ENCODE measurements around the gene SORCS1. TPM values are rescaled to one million over a fixed set of nuclear protein-coding genes. Genes with fewer than 3 reads are reported as not detected.

Gene SORCS1
- polyA plus RNA-seq, 3 donors = 0.09 TPM; not detected in 2

- H3K36me3 Mint-ChIP-seq = no peaks in the 10 kb centered on the region
- no peak overlapping the region for H3K4me3 ChIP-seq (replicated peaks in 1 of 3; ENCODE audit: low read depth in 2 of 3, low read length in 3 of 3)
- DNase-seq = no peak
- H3K27me3 Mint-ChIP-seq (ENCODE audit: low read depth in 3 of 3) = no peaks in the 10 kb centered on the region
- no peak for TF ChIP-seq CTCF (IDR thresholded peaks at IDR 0.05)
- no peaks in the 10 kb centered on the region for H3K79me2 ChIP-seq (ENCODE audit: insufficient read depth, low read length)
- H3K27ac ChIP-seq (ENCODE audit: low read depth in 1 of 2, low read length in 2 of 2) = no peak overlapping the region
- no peaks in the 10 kb centered on the region for H3K4me1 ChIP-seq (ENCODE audit: control insufficient read depth in 1 of 2, insufficient read depth in 2 of 2, low read length in 2 of 2)
- H3K27me3 ChIP-seq (ENCODE audit: control insufficient read depth in 2 of 2, insufficient read depth in 2 of 2, low read length in 2 of 2) = no peaks in the 10 kb centered on the region
- no peak overlapping the region for H3K4me2 ChIP-seq (replicated peaks; ENCODE audit: extremely low read depth, low read length, poor library complexity, severe bottlenecking)
- H3K4me1 Mint-ChIP-seq = no peaks in the 10 kb centered on the region
- H2AFZ ChIP-seq (ENCODE audit: insufficient read depth, low read depth, low read length, poor library complexity, severe bottlenecking) = no peak overlapping the region
- no peaks in the 10 kb centered on the region for H3K9me3 ChIP-seq (replicated peaks in 1 of 2; ENCODE audit: control insufficient read depth in 1 of 2, insufficient read depth in 1 of 2, low read length in 2 of 2)
- no peaks in the 10 kb centered on the region for H4K20me1 ChIP-seq (ENCODE audit: insufficient read depth, low read length)
- H3K4me3 Mint-ChIP-seq = no peak overlapping the region
- peaks cover 0 to 3% (median 0%) of the 10 kb centered on the region in 7 donors for H3K9me3 Mint-ChIP-seq
- no peak overlapping the region for H3K9ac ChIP-seq (ENCODE audit: insufficient read depth, low read length, poor library complexity, severe bottlenecking)
- H3K27ac Mint-ChIP-seq = no peak overlapping the region
- H3K36me3 ChIP-seq (replicated peaks in 1 of 2; ENCODE audit: control insufficient read depth in 1 of 2, insufficient read depth in 2 of 2, low read length in 2 of 2) = no peaks in the 10 kb centered on the region
- intact Hi-C loops (cut with micrococcal nuclease) = no loop called here
These were observed 623.9 kb downstream of the SORCS1 start for GRCh38 chr10:106540645-106541044.

- Histone ChIP-seq H4K20me1 (ENCODE audit: insufficient read depth, low read length) (no peaks in the 10 kb centered on the region), H3K4me1 (ENCODE audit: control insufficient read depth in 1 of 2, insufficient read depth in 2 of 2, low read length in 2 of 2) (no peaks in the 10 kb centered on the region), H3K9me3 (replicated peaks in 1 of 2; ENCODE audit: control insufficient read depth in 1 of 2, insufficient read depth in 1 of 2, low read length in 2 of 2) (no peaks in the 10 kb centered on the region), H3K36me3 (replicated peaks in 1 of 2; ENCODE audit: control insufficient read depth in 1 of 2, insufficient read depth in 2 of 2, low read length in 2 of 2) (no peaks in the 10 kb centered on the region), H3K27me3 (ENCODE audit: control insufficient read depth in 2 of 2, insufficient read depth in 2 of 2, low read length in 2 of 2) (no peaks in the 10 kb centered on the region), H3K4me2 (replicated peaks; ENCODE audit: extremely low read depth, low read length, poor library complexity, severe bottlenecking) (no peak overlapping the region), H2AFZ (ENCODE audit: insufficient read depth, low read depth, low read length, poor library complexity, severe bottlenecking) (no peak overlapping the region), H3K27ac (ENCODE audit: low read depth in 1 of 2, low read length in 2 of 2) (no peak overlapping the region), H3K9ac (ENCODE audit: insufficient read depth, low read length, poor library complexity, severe bottlenecking) (no peak overlapping the region), H3K4me3 (replicated peaks in 1 of 3; ENCODE audit: low read depth in 2 of 3, low read length in 3 of 3) (no peak overlapping the region), H3K79me2 (ENCODE audit: insufficient read depth, low read length) (no peaks in the 10 kb centered on the region)
- no peak for DNase-seq
- no peak overlapping the region for H3K27ac Mint-ChIP-seq
- no CpG with 5 or more reads among the region's 5 CpGs for WGBS (ENCODE audit: insufficient coverage)
- no peak for TF ChIP-seq CTCF (IDR thresholded peaks at IDR 0.05)
- H3K4me1 Mint-ChIP-seq = no peaks in the 10 kb centered on the region
- H3K9me3 Mint-ChIP-seq = peaks cover 0 to 3% (median 0%) of the 10 kb centered on the region in 7 donors
- H3K4me3 Mint-ChIP-seq = no peak overlapping the region
- intact Hi-C loops (cut with micrococcal nuclease) = no loop called here
- no peaks in the 10 kb centered on the region for H3K36me3 Mint-ChIP-seq
- H3K27me3 Mint-ChIP-seq (ENCODE audit: low read depth in 3 of 3) = no peaks in the 10 kb centered on the region
These were observed 626.6 kb downstream of the SORCS1 start for GRCh38 chr10:106537866-106538265.

All from CD14-positive monocyte (primary cell).